ENCODE results near the gene SCD5.

Gene SCD5

DNA sequence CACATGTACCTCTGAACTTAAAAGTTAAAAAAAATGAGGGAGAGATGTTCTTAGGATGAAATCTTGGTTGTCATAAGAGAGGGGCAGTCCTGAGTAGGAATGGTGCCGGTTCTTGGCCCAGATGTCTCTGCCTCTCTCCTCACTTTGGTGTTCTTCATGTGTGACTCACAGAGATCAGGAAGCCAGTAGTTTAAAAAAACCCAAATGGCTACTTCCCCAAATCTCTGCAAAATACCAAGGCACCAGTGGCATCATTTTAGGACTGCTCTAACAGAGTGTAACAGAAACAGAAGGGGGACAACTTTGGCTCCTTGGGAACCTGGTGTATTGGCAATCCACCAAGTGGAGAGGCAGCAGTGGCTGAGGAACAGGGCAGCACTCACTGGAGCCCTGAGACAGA, 116.8 kb downstream of the SCD5 start:
- no peak for DNase-seq

GRCh38 chr4:82680834-82681233, 117.8 kb downstream of the SCD5 start:
- no peak for DNase-seq

- no peak for DNase-seq
Observed at GRCh38 chr4:82679531-82679930, 119.1 kb downstream of the SCD5 start.

DNA sequence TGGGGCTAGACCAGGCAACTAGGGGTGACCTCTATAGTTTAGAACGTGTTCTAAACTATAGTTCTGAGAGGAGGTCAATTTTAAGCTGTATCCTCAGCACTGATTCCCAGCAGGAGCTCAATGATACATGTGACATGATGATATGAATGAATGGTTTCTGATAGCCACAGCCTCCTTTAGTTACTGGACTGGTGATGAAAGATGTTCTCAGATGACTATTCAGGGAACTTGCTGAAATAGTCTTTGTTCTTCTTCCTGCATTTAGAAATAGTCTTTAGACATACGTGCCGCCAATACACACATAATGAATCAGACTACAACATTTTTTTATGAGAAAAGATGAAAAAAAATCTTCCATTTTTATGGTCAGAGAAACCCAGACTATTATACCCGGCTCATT, 120.5 kb downstream of the SCD5 start:
- DNase-seq: no peak

GRCh38 chr4:82677327-82677726, 121.3 kb downstream of the SCD5 start:
- no peak for DNase-seq

- no peak for DNase-seq
Observed at GRCh38 chr4:82667761-82668480, 130.7 kb downstream of the SCD5 start.

- DNase-seq: no peak
Observed at GRCh38 chr4:82666970-82667665, 131.5 kb downstream of the SCD5 start.

GRCh38 chr4:82661181-82661992, 137.2 kb downstream of the SCD5 start:
- DNase-seq: no peak

DNA sequence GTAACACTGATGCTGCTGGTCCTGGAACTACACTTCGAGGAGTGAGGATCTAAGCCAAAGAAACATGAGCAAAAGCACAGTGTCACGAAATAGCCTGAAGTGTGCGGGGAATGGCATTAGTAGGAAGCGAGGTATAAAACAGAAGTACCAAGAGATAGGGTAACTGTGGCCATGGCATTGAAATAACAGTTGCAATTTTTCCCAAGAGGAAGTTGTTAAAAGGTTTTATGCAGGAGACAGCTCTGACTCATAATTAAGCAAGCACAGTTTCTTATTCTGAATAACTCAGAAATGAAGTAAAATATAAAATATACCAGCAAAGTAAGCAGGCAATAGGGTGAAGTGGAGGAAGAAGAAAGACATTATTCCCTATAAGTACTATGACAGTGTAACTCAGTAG, 146.5 kb downstream of the SCD5 start:
- no peak for DNase-seq

GRCh38 chr4:82650868-82651267, 147.7 kb downstream of the SCD5 start:
- no peak for DNase-seq

DNA sequence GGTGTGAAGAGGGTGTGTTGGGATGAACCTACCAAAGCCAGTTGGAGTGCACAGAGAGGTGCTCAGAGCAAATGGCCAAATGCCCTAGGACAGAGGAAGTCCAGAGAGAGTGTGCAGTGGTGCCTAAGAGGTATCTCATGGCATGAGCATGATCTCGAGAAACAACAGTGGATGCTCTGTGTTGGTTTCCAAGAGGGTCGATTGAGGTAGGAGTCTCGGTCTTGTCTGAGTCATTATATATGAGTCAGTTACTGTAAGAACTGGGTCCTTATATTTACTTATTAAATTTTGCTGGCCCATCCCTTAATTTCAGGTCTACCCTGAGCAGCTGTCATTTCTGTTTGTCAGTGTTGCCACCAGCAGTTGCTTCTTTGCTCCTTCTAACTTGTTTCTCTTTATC, 150.2 kb downstream of the SCD5 start:
- DNase-seq: no peak

- no peak for DNase-seq
Observed at GRCh38 chr4:82645936-82646565, 152.5 kb downstream of the SCD5 start.

- no peak for DNase-seq
Observed at GRCh38 chr4:82644734-82645126, 153.9 kb downstream of the SCD5 start.

DNA sequence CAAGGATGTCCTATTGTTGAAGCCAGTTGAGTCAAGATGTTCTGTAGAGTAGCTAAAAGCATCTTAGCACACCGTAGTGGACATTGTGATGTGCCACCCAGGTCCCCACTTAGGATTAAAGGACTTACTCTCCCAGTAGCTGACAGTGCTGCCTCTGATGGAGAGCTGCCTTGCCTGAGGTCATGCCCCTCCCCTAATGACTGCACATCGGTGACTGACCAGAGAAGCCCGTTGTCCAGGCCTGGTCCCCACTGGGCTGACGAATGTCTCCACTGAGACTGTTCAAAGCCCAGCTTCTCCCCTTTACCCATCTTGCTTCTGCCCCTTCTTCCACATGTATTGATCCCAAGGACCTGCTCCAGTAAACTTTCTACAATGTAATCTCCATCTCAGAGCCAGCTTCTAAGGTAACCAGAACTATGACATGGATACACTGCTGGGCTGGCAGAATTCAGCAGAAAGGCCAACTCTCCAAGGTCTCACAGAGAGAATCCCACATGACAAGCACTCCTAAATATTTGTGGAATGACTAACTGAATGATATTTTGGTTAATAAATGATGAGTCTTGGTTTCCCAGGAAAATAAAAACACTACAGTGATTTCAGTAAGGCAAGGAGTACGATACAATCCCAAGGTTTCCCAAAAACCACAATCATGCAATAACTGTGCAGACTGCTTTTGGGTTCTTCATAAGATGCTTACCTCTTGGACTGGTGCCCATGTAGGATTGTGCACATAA, 154.4 kb downstream of the SCD5 start:
- DNase-seq: peak; percentile 27

- DNase-seq: no peak
Observed at GRCh38 chr4:82642331-82642730, 156.3 kb downstream of the SCD5 start.

- DNase-seq: no peak
Observed at GRCh38 chr4:82640540-82640939, 158.1 kb downstream of the SCD5 start.

DNA sequence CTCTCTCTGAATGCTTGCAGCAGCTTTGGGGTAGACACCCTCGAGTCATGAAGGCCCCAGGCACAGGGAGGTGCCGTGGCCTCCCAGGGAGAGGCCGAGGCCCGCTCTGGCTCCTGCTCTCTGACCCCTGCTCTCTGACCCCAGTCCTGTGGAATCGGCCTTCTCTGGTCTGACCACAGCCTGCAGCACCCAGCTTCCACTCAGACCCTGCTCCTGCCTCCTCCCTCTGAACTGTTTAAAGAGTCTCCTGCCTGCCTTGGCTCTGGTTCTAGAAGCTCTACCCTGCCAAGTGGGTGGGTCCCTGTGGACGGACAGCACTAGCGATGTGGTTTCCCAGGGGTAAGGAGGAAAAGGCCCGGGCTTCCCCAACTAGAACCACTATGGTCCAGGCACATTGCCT, 158.6 kb downstream of the SCD5 start:
- no peak for DNase-seq

DNA sequence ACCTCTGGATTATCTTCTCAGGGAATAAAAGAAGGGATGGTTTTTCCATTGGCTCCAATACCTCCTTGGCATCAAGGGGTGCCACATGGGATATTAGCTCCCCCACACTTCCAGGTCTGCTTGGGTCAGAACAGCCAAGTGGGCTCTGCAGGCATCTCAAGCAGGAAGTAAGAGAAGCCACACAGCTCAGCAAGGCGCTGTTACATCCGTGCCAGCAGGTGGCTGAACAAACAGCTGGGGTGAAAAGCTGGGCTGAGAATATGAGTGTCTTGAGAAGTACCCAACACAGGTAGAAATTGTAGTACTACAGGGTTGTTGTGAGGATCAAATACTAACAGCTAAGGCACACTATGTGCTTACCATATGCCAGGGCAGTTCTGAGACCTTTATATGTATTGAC, 160.1 kb downstream of the SCD5 start:
- DNase-seq: no peak

- no peak for DNase-seq
Observed at GRCh38 chr4:82630079-82630478, 168.5 kb downstream of the SCD5 start.

GRCh38 chr4:82629238-82630000, 169.2 kb downstream of the SCD5 start:
- DNase-seq: peak; percentile 20

GRCh38 chr4:82626251-82626868, 172.2 kb downstream of the SCD5 start:
- no peak for DNase-seq

Data from T1000 (cell line).